ENCODE data around the gene RRAS. TPM values are rescaled to one million over a fixed set of nuclear protein-coding genes. Genes with fewer than 3 reads are reported as not detected.
"Not testable (repeated sequence)": the region's sequence is repeated elsewhere in the genome, so short reads cannot be mapped to it uniquely, and the experiment has no call there.

The RRAS gene
- total and polyA plus RNA-seq, 7 donors = 79.8 to 139 (median 126) TPM

DNA sequence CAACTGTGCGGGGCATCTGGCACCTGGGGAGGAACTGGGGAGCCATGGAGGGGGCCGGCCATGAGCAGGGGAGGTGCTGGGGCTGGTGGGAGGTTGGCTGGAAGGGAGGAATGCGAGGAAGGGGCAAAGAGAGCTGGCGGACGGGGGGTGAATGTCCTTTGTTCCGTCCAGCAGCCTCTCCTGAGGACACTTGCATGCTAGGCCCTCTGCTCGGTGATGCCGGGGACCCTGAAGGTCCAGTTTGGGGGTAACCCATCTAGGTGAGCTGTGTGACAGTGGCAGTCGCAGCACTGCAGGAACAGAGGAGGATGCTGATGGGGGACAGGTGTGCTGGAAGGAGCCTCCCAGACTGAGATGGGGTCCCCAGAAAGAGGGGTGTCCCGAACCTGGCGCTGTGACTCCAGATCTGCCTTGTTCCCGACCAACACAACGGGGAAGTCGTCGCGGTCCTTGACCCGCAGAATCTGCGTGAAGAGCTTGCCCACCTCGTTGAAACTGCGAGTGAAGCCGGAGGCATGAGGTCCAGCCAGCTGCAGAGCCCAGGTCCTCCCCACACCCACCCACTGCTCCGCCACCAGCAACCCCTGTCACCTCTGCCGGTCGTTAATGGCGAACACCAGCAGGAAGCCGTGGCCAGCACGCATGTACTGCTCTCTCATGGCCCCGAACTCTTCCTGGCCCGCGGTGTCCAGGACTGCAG, 3.6 kb downstream of the RRAS start:
- H3K27ac ChIP-seq = peak overlapping the region; percentile 19 to 100 (median 27)
- peaks cover 0 to 22% (median 11%) of the 10 kb centered on the region in 4 donors for H3K36me3 ChIP-seq
- no peak overlapping the region for H3K4me3 ChIP-seq
- no peak for TF ChIP-seq EP300 (IDR thresholded peaks at IDR 0.05)
- TF ChIP-seq, protein P1, sequence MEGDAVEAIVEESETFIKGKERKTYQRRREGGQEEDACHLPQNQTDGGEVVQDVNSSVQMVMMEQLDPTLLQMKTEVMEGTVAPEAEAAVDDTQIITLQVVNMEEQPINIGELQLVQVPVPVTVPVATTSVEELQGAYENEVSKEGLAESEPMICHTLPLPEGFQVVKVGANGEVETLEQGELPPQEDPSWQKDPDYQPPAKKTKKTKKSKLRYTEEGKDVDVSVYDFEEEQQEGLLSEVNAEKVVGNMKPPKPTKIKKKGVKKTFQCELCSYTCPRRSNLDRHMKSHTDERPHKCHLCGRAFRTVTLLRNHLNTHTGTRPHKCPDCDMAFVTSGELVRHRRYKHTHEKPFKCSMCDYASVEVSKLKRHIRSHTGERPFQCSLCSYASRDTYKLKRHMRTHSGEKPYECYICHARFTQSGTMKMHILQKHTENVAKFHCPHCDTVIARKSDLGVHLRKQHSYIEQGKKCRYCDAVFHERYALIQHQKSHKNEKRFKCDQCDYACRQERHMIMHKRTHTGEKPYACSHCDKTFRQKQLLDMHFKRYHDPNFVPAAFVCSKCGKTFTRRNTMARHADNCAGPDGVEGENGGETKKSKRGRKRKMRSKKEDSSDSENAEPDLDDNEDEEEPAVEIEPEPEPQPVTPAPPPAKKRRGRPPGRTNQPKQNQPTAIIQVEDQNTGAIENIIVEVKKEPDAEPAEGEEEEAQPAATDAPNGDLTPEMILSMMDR (IDR thresholded peaks at IDR 0.05) = no peak
- no peak for TF ChIP-seq POLR2A (IDR thresholded peaks at IDR 0.05)
- H3K27me3 ChIP-seq = no peaks in the 10 kb centered on the region
- intact Hi-C loops (cut with DNase I) = no loop called here
- peaks cover 0 to 50% (median 39%) of the 10 kb centered on the region in 4 donors for H3K4me1 ChIP-seq
- DNase-seq = no peak
- whole genome bisulfite sequencing, 2 donors = 81 to 87% methylated on average over 30 of the region's 30 CpGs
- H3K9me3 ChIP-seq = no peaks in the 10 kb centered on the region

GRCh38 chr19:49635530-49636232, 4.3 kb downstream of the RRAS start:
- no peak overlapping the region for H3K4me3 ChIP-seq
- H3K36me3 ChIP-seq = peaks cover 0 to 22% (median 11%) of the 10 kb centered on the region in 4 donors
- TF ChIP-seq, protein P1 (IDR thresholded peaks at IDR 0.05) = no peak
- TF ChIP-seq EP300 (IDR thresholded peaks at IDR 0.05) = no peak
- TF ChIP-seq POLR2AphosphoS5 (IDR thresholded peaks at IDR 0.05) = no peak
- no peak for TF ChIP-seq POLR2A (IDR thresholded peaks at IDR 0.05)
- no peaks in the 10 kb centered on the region for H3K9me3 ChIP-seq
- intact Hi-C loops (cut with DNase I) = no loop called here
- WGBS, 2 donors = 61 to 69% methylated on average over 24 of the region's 24 CpGs
- DNase-seq = no peak
- peak overlapping the region; percentile 19 to 100 (median 27) for H3K27ac ChIP-seq
- no peaks in the 10 kb centered on the region for H3K27me3 ChIP-seq
- H3K4me1 ChIP-seq = peaks cover 0 to 50% (median 41%) of the 10 kb centered on the region in 4 donors

DNA sequence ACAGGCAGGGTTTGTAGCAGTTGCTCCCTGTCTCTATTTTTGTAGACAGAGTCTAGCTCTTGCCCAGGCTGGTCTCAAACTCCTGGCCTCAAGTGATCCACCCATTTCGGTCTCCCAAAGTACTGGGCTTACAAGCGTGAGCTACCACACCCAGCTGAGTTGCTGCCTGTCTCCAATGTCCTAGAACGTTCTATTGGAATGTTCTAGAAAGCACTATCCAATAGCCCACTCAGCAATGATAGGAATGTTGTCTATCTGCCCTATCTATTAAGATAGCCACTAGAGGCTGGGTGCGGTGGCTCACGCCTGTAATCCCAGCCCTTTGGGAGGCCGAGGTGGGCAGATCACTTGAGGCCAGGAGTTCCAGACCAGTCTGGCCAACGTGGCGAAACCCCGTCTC, 6.7 kb downstream of the RRAS start:
- DNase-seq; H3K27ac ChIP-seq; H3K4me3 ChIP-seq; H3K9me3 ChIP-seq; intact Hi-C loops (cut with DNase I); H3K27me3 ChIP-seq: not testable (repeated sequence)
- 64 to 82% methylated on average over 9 of the region's 9 CpGs for WGBS, 2 donors
- TF ChIP-seq POLR2AphosphoS5 (IDR thresholded peaks at IDR 0.05) = peak in 1 of 4 donors; percentile 18
- Histone ChIP-seq H3K4me1 (peaks cover 0 to 41% (median 35%) of the 10 kb centered on the region in 4 donors), H3K36me3 (peaks cover 0 to 27% (median 11%) of the 10 kb centered on the region in 4 donors)

DNA sequence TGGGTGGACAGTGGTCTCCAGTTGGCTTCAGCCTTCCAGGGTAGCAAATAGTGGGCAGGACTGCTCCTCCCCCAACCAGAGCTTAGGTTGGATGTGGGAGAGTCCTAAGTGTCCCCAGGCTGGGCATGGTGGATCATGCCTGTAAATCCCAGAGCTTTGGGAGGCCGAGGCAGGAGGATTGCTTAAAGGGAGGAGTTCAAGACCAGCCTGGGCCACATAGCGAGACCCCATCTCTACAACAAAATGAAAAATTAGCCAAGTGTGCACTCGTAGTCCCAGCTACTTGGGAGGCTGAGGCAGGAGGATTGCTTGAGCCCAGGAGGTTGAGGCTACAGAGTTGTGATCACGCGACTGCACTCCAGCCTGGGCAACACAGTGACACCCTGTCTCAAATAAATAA, 7.4 kb downstream of the RRAS start:
- Histone ChIP-seq H3K27ac (no peak overlapping the region), H3K4me3 (no peak overlapping the region), H3K9me3 (no peaks in the 10 kb centered on the region), H3K36me3 (peaks cover 0 to 27% (median 11%) of the 10 kb centered on the region in 4 donors), H3K27me3 (no peaks in the 10 kb centered on the region), H3K4me1 (peaks cover 0 to 34% (median 28%) of the 10 kb centered on the region in 4 donors)
- DNase-seq = no peak
- intact Hi-C loops (cut with DNase I) = no loop called here
- TF ChIP-seq EP300 (IDR thresholded peaks at IDR 0.05) (no peak), POLR2A (IDR thresholded peaks at IDR 0.05) (no peak), POLR2AphosphoS5 (IDR thresholded peaks at IDR 0.05) (peak in 1 of 4 donors; percentile 2)
- WGBS, 2 donors = 90 to 93% methylated on average over 5 of the region's 5 CpGs

DNA sequence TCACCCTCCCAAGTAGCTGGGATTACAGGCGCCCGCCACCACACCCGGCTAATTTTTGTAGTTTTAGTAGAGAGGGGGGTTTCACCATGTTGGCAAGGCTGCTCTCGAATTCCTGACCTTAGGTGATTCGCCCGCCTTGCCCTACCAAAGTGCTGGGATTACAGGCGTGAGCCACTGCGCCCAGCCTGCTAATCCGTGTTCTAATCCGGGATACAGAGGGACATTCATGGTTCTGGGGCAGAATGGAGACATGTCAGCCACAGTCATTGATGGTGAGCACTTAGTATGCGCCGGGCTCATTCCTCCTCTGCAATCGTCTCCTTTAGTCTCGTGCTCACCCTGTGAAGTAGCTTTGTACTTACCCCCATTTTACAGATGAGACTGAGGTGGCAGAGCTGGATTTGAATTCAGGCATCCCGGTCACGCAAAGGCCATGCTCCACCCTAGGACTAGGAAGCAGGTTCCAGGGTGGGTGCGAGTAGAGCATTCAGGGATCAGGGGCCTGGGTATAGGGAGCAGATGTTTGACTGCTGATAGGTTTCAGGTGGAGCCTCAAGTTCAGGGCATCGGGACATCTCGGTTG, 8.2 kb downstream of the RRAS start:
- 83 to 91% methylated on average over 19 of the region's 19 CpGs for WGBS, 2 donors
- H3K9me3 ChIP-seq = no peaks in the 10 kb centered on the region
- H3K4me3 ChIP-seq = no peak overlapping the region
- H3K36me3 ChIP-seq = peaks cover 0 to 32% (median 14%) of the 10 kb centered on the region in 4 donors
- intact Hi-C loops (cut with DNase I) = no loop called here
- peaks cover 0 to 27% (median 21%) of the 10 kb centered on the region in 4 donors for H3K4me1 ChIP-seq
- H3K27me3 ChIP-seq = no peaks in the 10 kb centered on the region
- peak overlapping the region in 1 of 4 donors; percentile 54 for H3K27ac ChIP-seq
- no peak for TF ChIP-seq EP300 (IDR thresholded peaks at IDR 0.05)
- TF ChIP-seq POLR2A (IDR thresholded peaks at IDR 0.05) = no peak
- peak in 2 of 4 donors; percentile 14 to 36 for TF ChIP-seq POLR2AphosphoS5 (IDR thresholded peaks at IDR 0.05)
- DNase-seq = no peak

Data from sigmoid colon (tissue), 7 donors.